HepG2 (cell line): ENCODE results near the gene RIPK1. TPM values are rescaled to one million over a fixed set of nuclear protein-coding genes. Genes with fewer than 3 reads are reported as not detected.

Source experiments
- CHD4 ChIP-seq: fragments of 200-600 bp; sonication (generic); IDR thresholded peaks from 2 replicates; pipeline ENCODE4 v1.7.0; 2017; ENCODE audit warnings: mild to moderate bottlenecking, low read length, borderline replicate concordance
- DNMT3B ChIP-seq: conservative IDR thresholded peaks from 2 replicates; pipeline ENCODE4 v1.6.1; 2016; ENCODE audit warnings: missing biosample characterization, control low read depth
- EHMT2 ChIP-seq: fragments of 200-600 bp; sonication (generic); IDR thresholded peaks from 2 replicates; pipeline ENCODE4 v1.7.0; 2017; ENCODE audit warnings: antibody characterized with exemption, low read depth, low read length, borderline replicate concordance
- KLF6 ChIP-seq: IDR thresholded peaks from 2 replicates; pipeline ENCODE4 v1.8.0; 2016; ENCODE audit warnings: missing biosample characterization, missing genetic modification reagents
- KMT2B ChIP-seq: IDR thresholded peaks from 2 replicates; pipeline ENCODE4 v1.6.1; 2016; ENCODE audit warnings: missing genetic modification reagents, missing compliant biosample characterization
- PHF5A ChIP-seq: IDR thresholded peaks from one replicate; pipeline ENCODE4 v1.6.1; 2018; ENCODE audit warnings: low read depth, missing genetic modification reagents; ENCODE audit not compliant: unreplicated experiment
- SP5 ChIP-seq: IDR thresholded peaks from 2 replicates; pipeline ENCODE4 v1.6.1; 2016; ENCODE audit warnings: low read depth, borderline replicate concordance
- THYN1 ChIP-seq: sonication (generic); formaldehyde crosslinking; IDR thresholded peaks from 2 replicates; pipeline ENCODE4 v1.8.1; 2023; ENCODE audit warnings: low read depth, mild to moderate bottlenecking, moderate library complexity, missing genetic modification reagents, borderline replicate concordance
- YEATS2 ChIP-seq: sonication (generic); formaldehyde crosslinking; IDR thresholded peaks from 2 replicates; pipeline ENCODE4 v1.4.0; 2020; ENCODE audit warnings: missing genetic modification reagents, borderline replicate concordance
- ZFX ChIP-seq: sonication (generic); formaldehyde crosslinking; IDR thresholded peaks from 2 replicates; pipeline ENCODE4 v1.4.0; 2020; ENCODE audit warnings: mild to moderate bottlenecking, low read depth, missing genetic modification reagents, moderate library complexity
- ZKSCAN1 ChIP-seq: fragments of 150-350 bp; IDR thresholded peaks from 2 replicates; pipeline ENCODE4 v1.6.1; 2014; ENCODE audit warnings: low read length
- ZNF468 ChIP-seq: sonication (generic); formaldehyde crosslinking; IDR thresholded peaks from 2 replicates; pipeline ENCODE4 v1.8.0; 2022; ENCODE audit warnings: mild to moderate bottlenecking, moderate library complexity, missing genetic modification reagents
- ZNF546 ChIP-seq: sonication (generic); formaldehyde crosslinking; conservative IDR thresholded peaks from 2 replicates; pipeline ENCODE4 v1.8.1; 2023; ENCODE audit warnings: mild to moderate bottlenecking, missing genetic modification reagents
- ZNF674 ChIP-seq: sonication (generic); formaldehyde crosslinking; IDR thresholded peaks from 2 replicates; pipeline ENCODE4 v1.5.0; 2020; ENCODE audit warnings: low read depth, mild to moderate bottlenecking, missing genetic modification reagents
- ZNF878 ChIP-seq: sonication (generic); formaldehyde crosslinking; IDR thresholded peaks from 2 replicates; pipeline ENCODE4 v1.8.1; 2023; ENCODE audit warnings: mild to moderate bottlenecking, missing genetic modification reagents, moderate library complexity
- ZNF891 ChIP-seq: sonication (generic); formaldehyde crosslinking; IDR thresholded peaks from 2 replicates; pipeline ENCODE4 v1.5.0; 2020; ENCODE audit warnings: mild to moderate bottlenecking, missing genetic modification reagents
- ZSCAN25 ChIP-seq: sonication (generic); formaldehyde crosslinking; IDR thresholded peaks from 2 replicates; pipeline ENCODE4 v1.8.0; 2022; ENCODE audit warnings: mild to moderate bottlenecking, missing genetic modification reagents
- polyA plus RNA-seq, 8 experiments: library from polyadenylated mRNA; depleted of rRNA in 3 of 8; stranded (reverse) in 7 of 8; unstranded in 1 of 8; fragments of >200 nt; fragmentation: Illumina TruSeq in 4 of 8; extraction: Trizol in 4 of 8; gene quantifications; 2 replicates each; pipeline versions ENCODE4 v1.2.1 to v1.2.3, GENCODE V29; 2011 to 2016; ENCODE audit warnings: low read depth in 4 of 8, missing spikeins in 1 of 8, mixed read lengths in 1 of 8; ENCODE audit not compliant: insufficient read depth in 1 of 8
- total RNA-seq, 5 experiments: library from RNA; depleted of rRNA; stranded (reverse); fragments of >200 nt; fragmentation: Illumina TruSeq; extraction: Trizol; gene quantifications; 2 replicates each; pipeline ENCODE4 v1.2.3, GENCODE V29; 2016; ENCODE audit warnings: low read depth in 1 of 5
- TF ChIP-seq, protein P1 (sequence below): sonication (generic); formaldehyde crosslinking; IDR thresholded peaks from 2 replicates; pipeline ENCODE4 v1.8.0; 2022; ENCODE audit warnings: missing genetic modification reagents, mild to moderate bottlenecking, moderate library complexity, borderline replicate concordance
- TF ChIP-seq, protein P2 (sequence below): sonication (generic); formaldehyde crosslinking; IDR thresholded peaks from 2 replicates; pipeline ENCODE4 v1.8.0; 2022; ENCODE audit warnings: mild to moderate bottlenecking, missing genetic modification reagents
- TF ChIP-seq, protein P3 (sequence below): sonication (generic); formaldehyde crosslinking; conservative IDR thresholded peaks from 2 replicates; pipeline ENCODE4 v1.4.0; 2020; ENCODE audit warnings: mild to moderate bottlenecking, missing genetic modification reagents, moderate library complexity
- TF ChIP-seq, protein P4 (sequence below): sonication (generic); formaldehyde crosslinking; IDR thresholded peaks from 2 replicates; pipeline ENCODE4 v1.4.0; 2020; ENCODE audit warnings: missing genetic modification reagents, mild to moderate bottlenecking, borderline replicate concordance

RIPK1 gene
- total and polyA plus RNA-seq, 2 of the 13 experiments (the other 11 are each of a cell fraction or from before 2014, with no cell fraction given), result 9.0 to 10.3 TPM

DNA sequence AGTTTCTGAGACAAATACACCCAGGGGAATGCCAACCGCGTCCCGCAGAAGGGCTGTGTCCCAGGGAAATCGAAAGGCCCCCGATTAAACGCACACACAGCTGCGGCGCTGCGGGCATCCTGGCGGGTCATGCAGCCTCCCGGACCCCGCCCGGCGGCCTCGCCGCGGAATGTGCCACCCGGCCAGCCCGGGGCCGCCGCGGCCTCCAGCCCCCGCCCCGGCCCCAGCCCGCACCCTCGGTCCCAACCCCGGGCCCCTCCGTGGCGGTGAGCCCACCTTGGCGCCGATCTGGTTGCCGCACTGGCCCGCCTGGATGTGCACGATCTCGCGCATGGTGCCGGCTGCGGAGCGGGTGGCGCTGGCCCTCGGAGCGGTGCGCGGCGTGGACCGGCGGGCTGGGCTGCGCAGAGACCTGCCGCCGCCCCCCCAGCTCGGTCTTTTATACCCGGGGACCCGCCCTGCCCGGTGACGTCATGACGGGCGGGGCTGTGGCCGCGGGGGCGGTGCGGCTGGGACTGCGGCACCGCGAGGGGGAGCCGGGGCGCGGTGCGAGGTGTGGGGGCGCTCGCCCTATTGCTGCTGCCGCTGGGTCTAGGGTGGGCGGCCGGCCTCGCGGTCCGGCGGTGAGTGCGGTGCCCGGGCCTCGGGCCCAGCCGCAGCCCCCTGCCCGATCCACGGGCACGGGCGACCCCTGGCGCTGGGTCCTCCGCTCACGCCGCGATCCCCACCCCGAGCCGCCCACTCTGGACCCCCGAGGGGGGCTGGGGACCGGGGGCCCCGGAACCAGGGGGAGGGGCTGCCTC, 89.0 kb downstream of the RIPK1 start, which contains the start of gene TUBB2A (continued):
- peak; percentile 99 for TF ChIP-seq KLF6
- no peak for TF ChIP-seq DNMT3B
- TF ChIP-seq ZFX (CRISPR knock-in tag), result peak; percentile 89
- no peak for TF ChIP-seq ZNF878 (CRISPR knock-in tag)
- no peak for TF ChIP-seq THYN1
- no peak for TF ChIP-seq ZKSCAN1
- TF ChIP-seq, protein P1, sequence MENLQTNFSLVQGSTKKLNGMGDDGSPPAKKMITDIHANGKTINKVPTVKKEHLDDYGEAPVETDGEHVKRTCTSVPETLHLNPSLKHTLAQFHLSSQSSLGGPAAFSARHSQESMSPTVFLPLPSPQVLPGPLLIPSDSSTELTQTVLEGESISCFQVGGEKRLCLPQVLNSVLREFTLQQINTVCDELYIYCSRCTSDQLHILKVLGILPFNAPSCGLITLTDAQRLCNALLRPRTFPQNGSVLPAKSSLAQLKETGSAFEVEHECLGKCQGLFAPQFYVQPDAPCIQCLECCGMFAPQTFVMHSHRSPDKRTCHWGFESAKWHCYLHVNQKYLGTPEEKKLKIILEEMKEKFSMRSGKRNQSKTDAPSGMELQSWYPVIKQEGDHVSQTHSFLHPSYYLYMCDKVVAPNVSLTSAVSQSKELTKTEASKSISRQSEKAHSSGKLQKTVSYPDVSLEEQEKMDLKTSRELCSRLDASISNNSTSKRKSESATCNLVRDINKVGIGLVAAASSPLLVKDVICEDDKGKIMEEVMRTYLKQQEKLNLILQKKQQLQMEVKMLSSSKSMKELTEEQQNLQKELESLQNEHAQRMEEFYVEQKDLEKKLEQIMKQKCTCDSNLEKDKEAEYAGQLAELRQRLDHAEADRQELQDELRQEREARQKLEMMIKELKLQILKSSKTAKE (CRISPR knock-in tag), result peak; percentile 54; the same call in 1 of the 2 replicates
- TF ChIP-seq ZNF546 (CRISPR knock-in tag), result no peak; the same call in 1 of the 2 replicates
- peak; percentile 83 for TF ChIP-seq SP5 (CRISPR knock-in tag)
- TF ChIP-seq EHMT2, result no peak
- TF ChIP-seq ZNF468 (CRISPR knock-in tag), result peak; percentile 95; the same call in 1 of the 2 replicates
- no peak for TF ChIP-seq CHD4
- TF ChIP-seq PHF5A (CRISPR knock-in tag), result peak; percentile 89
- peak; percentile 44; the same call in 1 of the 2 replicates for TF ChIP-seq ZSCAN25
- TF ChIP-seq, protein P2, sequence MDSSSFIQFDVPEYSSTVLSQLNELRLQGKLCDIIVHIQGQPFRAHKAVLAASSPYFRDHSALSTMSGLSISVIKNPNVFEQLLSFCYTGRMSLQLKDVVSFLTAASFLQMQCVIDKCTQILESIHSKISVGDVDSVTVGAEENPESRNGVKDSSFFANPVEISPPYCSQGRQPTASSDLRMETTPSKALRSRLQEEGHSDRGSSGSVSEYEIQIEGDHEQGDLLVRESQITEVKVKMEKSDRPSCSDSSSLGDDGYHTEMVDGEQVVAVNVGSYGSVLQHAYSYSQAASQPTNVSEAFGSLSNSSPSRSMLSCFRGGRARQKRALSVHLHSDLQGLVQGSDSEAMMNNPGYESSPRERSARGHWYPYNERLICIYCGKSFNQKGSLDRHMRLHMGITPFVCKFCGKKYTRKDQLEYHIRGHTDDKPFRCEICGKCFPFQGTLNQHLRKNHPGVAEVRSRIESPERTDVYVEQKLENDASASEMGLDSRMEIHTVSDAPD (CRISPR knock-in tag), result no peak
- TF ChIP-seq ZNF891 (CRISPR knock-in tag), result 0 out of 2 replicates have a peak, but pooled peaks have one; percentile 62
- no peak; the same call in 1 of the 2 replicates for TF ChIP-seq KMT2B (CRISPR knock-in tag)
- TF ChIP-seq ZNF674 (CRISPR knock-in tag), result no peak
- TF ChIP-seq YEATS2 (CRISPR knock-in tag), result no peak
- TF ChIP-seq, protein P3, sequence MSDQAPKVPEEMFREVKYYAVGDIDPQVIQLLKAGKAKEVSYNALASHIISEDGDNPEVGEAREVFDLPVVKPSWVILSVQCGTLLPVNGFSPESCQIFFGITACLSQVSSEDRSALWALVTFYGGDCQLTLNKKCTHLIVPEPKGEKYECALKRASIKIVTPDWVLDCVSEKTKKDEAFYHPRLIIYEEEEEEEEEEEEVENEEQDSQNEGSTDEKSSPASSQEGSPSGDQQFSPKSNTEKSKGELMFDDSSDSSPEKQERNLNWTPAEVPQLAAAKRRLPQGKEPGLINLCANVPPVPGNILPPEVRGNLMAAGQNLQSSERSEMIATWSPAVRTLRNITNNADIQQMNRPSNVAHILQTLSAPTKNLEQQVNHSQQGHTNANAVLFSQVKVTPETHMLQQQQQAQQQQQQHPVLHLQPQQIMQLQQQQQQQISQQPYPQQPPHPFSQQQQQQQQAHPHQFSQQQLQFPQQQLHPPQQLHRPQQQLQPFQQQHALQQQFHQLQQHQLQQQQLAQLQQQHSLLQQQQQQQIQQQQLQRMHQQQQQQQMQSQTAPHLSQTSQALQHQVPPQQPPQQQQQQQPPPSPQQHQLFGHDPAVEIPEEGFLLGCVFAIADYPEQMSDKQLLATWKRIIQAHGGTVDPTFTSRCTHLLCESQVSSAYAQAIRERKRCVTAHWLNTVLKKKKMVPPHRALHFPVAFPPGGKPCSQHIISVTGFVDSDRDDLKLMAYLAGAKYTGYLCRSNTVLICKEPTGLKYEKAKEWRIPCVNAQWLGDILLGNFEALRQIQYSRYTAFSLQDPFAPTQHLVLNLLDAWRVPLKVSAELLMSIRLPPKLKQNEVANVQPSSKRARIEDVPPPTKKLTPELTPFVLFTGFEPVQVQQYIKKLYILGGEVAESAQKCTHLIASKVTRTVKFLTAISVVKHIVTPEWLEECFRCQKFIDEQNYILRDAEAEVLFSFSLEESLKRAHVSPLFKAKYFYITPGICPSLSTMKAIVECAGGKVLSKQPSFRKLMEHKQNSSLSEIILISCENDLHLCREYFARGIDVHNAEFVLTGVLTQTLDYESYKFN (CRISPR knock-in tag), result peak; percentile 53; the same call in 1 of the 2 replicates
- TF ChIP-seq, protein P4, sequence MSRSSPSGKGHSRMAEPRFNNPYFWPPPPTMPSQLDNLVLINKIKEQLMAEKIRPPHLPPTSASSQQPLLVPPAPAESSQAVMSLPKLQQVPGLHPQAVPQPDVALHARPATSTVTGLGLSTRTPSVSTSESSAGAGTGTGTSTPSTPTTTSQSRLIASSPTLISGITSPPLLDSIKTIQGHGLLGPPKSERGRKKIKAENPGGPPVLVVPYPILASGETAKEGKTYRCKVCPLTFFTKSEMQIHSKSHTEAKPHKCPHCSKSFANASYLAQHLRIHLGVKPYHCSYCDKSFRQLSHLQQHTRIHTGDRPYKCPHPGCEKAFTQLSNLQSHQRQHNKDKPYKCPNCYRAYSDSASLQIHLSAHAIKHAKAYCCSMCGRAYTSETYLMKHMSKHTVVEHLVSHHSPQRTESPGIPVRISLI (CRISPR knock-in tag), result no peak; the same call in 1 of the 2 replicates
